ENCODE data around the gene SNX14. TPM values are rescaled to one million over a fixed set of nuclear protein-coding genes. Genes with fewer than 3 reads are reported as not detected.
"Not testable (repeated sequence)": the region's sequence is repeated elsewhere in the genome, so short reads cannot be mapped to it uniquely, and the experiment has no call there.

The SNX14 gene
- total RNA-seq, 2 donors from 2014 or later: 71.0 to 84.5 TPM

GRCh38 chr6:85594197-85594930 is 706 bp upstream of the SNX14 start:
- DNase-seq (no peak), ATAC-seq (peak; percentile 35)
- intact Hi-C loops (cut with DNase I, micrococcal nuclease): loop anchor here in 1 of 2 donors (10.0 kb wide), 1 partner anchor 80 kb away; no protein-coding TSS in a partner anchor

- intact Hi-C loops (cut with DNase I, micrococcal nuclease): loop anchor here in 1 of 2 donors (10.0 kb wide), 1 partner anchor 83 kb away; no protein-coding TSS in a partner anchor
- no peak for DNase-seq
- no peak for ATAC-seq
These were observed 1.6 kb downstream of the SNX14 start for GRCh38 chr6:85592033-85592432.

- ATAC-seq (no peak), DNase-seq (no peak)
These were observed 2.5 kb downstream of the SNX14 start for GRCh38 chr6:85591207-85591606.

GRCh38 chr6:85585741-85586140 is 7.9 kb downstream of the SNX14 start:
- intact Hi-C loops (cut with DNase I, micrococcal nuclease): no loop called here
- DNase-seq (no peak), ATAC-seq (no peak)

More at GRCh38 chr6:85591207-85591606, 2.5 kb downstream of the SNX14 start:
- intact Hi-C loops (cut with DNase I, micrococcal nuclease): loop anchor here in 1 of 2 donors (10.0 kb wide), 1 partner anchor 84 kb away; no protein-coding TSS in a partner anchor

GRCh38 chr6:85582832-85583231 is 10.8 kb downstream of the SNX14 start:
- DNase-seq; intact Hi-C loops (cut with DNase I, micrococcal nuclease); ATAC-seq: not testable (repeated sequence)

- DNase-seq (no peak), ATAC-seq (no peak)
- intact Hi-C loops (cut with DNase I, micrococcal nuclease): no loop called here
These were observed 12.1 kb downstream of the SNX14 start for GRCh38 chr6:85581572-85581971.

GRCh38 chr6:85580878-85581267 is 12.8 kb downstream of the SNX14 start:
- ATAC-seq: peak; percentile 52

GRCh38 chr6:85580118-85580877 is 13.4 kb downstream of the SNX14 start:
- ATAC-seq: peak; percentile 87
- no peak for DNase-seq
- intact Hi-C loops (cut with DNase I, micrococcal nuclease): no loop called here

More at GRCh38 chr6:85580878-85581267, 12.8 kb downstream of the SNX14 start:
- intact Hi-C loops (cut with DNase I, micrococcal nuclease): no loop called here
- no peak for DNase-seq

- ATAC-seq: no peak
- intact Hi-C loops (cut with DNase I, micrococcal nuclease): no loop called here
- DNase-seq: no peak
These were observed 14.1 kb downstream of the SNX14 start for GRCh38 chr6:85579581-85579980.

GRCh38 chr6:85576476-85576875 is 17.2 kb downstream of the SNX14 start:
- intact Hi-C loops (cut with DNase I, micrococcal nuclease): no loop called here
- DNase-seq (no peak), ATAC-seq (no peak)

- DNase-seq (no peak), ATAC-seq (peak; percentile 84)
- intact Hi-C loops (cut with DNase I, micrococcal nuclease): no loop called here
These were observed 18.6 kb downstream of the SNX14 start for GRCh38 chr6:85574932-85575598.

- intact Hi-C loops (cut with DNase I, micrococcal nuclease): no loop called here
- ATAC-seq (no peak), DNase-seq (no peak)
These were observed 24.3 kb downstream of the SNX14 start for GRCh38 chr6:85569323-85569722.

GRCh38 chr6:85568411-85568810 is 25.2 kb downstream of the SNX14 start:
- intact Hi-C loops (cut with DNase I, micrococcal nuclease): no loop called here
- no peak for DNase-seq
- no peak for ATAC-seq

GRCh38 chr6:85565736-85566135 is 27.9 kb downstream of the SNX14 start:
- intact Hi-C loops (cut with DNase I, micrococcal nuclease): no loop called here
- DNase-seq (no peak), ATAC-seq (no peak)

- ATAC-seq; intact Hi-C loops (cut with DNase I, micrococcal nuclease); DNase-seq: not testable (repeated sequence)
These were observed 29.4 kb downstream of the SNX14 start for GRCh38 chr6:85564223-85564622.

GRCh38 chr6:85561750-85562357 is 31.8 kb downstream of the SNX14 start:
- no peak for ATAC-seq
- intact Hi-C loops (cut with DNase I, micrococcal nuclease): no loop called here
- no peak for DNase-seq

GRCh38 chr6:85556992-85557668 is 36.5 kb downstream of the SNX14 start:
- intact Hi-C loops (cut with DNase I, micrococcal nuclease): no loop called here
- no peak for DNase-seq
- ATAC-seq: no peak

GRCh38 chr6:85552652-85553051 is 41.0 kb downstream of the SNX14 start:
- ATAC-seq: no peak
- no peak for DNase-seq
- intact Hi-C loops (cut with DNase I, micrococcal nuclease): no loop called here

- DNase-seq: no peak
- intact Hi-C loops (cut with DNase I, micrococcal nuclease): no loop called here
- no peak for ATAC-seq
These were observed 42.4 kb downstream of the SNX14 start for GRCh38 chr6:85551264-85551663.
